ENCODE data around the gene GALNT1. TPM values are rescaled to one million over a fixed set of nuclear protein-coding genes. Genes with fewer than 3 reads are reported as not detected.

Gene GALNT1
- total and polyA plus RNA-seq, 7 donors = 23.7 to 70.3 (median 52.3) TPM

DNA sequence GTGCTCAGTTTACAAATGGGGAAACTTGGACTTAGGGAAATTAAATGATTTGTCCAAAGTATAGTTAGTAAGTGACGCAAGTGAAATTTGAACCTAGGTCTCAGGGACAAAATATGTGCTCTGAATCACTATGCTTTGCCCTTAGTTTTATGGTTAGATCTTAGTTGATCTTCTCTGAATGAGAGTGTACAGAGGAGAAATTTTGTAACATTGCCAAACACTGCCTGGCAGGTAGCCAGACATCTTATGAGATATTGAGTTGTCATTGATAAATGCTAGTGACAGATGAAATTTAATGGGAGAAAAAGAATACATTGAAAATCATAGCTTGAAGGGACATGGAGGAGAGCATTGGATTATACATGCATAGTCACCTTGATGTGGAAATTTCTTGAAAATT, 91.4 kb downstream of the GALNT1 start:
- Histone ChIP-seq H3K4me1 (no peaks in the 10 kb centered on the region), H3K9me3 (no peaks in the 10 kb centered on the region), H3K27ac (no peak overlapping the region), H3K36me3 (ENCODE audit: insufficient read depth in 1 of 2, low read depth in 1 of 2) (peaks cover 0 to 25% of the 10 kb centered on the region in 2 donors), H3K4me3 (no peak overlapping the region), H3K27me3 (ENCODE audit: insufficient read depth in 3 of 3, low read length in 2 of 3) (no peaks in the 10 kb centered on the region)
- DNase-seq = no peak
- intact Hi-C loops (cut with DNase I) = no loop called here
- ATAC-seq = no peak
- WGBS, 3 donors = 92 to 100% (median 95%) methylated on average over 1 of the region's 1 CpG
- TF ChIP-seq, protein P1, sequence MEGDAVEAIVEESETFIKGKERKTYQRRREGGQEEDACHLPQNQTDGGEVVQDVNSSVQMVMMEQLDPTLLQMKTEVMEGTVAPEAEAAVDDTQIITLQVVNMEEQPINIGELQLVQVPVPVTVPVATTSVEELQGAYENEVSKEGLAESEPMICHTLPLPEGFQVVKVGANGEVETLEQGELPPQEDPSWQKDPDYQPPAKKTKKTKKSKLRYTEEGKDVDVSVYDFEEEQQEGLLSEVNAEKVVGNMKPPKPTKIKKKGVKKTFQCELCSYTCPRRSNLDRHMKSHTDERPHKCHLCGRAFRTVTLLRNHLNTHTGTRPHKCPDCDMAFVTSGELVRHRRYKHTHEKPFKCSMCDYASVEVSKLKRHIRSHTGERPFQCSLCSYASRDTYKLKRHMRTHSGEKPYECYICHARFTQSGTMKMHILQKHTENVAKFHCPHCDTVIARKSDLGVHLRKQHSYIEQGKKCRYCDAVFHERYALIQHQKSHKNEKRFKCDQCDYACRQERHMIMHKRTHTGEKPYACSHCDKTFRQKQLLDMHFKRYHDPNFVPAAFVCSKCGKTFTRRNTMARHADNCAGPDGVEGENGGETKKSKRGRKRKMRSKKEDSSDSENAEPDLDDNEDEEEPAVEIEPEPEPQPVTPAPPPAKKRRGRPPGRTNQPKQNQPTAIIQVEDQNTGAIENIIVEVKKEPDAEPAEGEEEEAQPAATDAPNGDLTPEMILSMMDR (IDR thresholded peaks at IDR 0.05) = no peak

DNA sequence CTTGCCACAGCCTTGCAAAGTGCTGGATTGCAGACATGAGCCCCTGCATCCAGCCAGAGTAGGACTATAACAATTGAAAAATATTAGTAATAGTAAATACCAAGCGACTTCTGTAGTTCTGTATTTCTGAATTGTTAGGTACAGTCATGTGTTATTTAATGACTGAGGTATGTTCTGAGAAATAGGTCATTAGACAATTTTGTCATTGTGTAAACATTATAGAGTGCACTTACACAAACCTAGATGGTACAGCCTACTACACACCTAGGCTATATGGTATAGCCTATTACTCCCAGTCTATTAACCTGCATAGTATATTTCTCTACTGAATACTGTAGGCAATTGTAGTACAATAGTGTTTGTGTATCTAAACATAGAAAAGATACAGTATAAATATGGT, 92.1 kb downstream of the GALNT1 start:
- Histone ChIP-seq H3K36me3 (ENCODE audit: insufficient read depth in 1 of 2, low read depth in 1 of 2) (peaks cover 0 to 28% of the 10 kb centered on the region in 2 donors), H3K9me3 (no peaks in the 10 kb centered on the region), H3K27me3 (ENCODE audit: insufficient read depth in 3 of 3, low read length in 2 of 3) (no peaks in the 10 kb centered on the region), H3K27ac (no peak overlapping the region), H3K4me3 (no peak overlapping the region), H3K4me1 (no peaks in the 10 kb centered on the region)
- WGBS, 3 donors = 97 to 100% (median 97%) methylated on average over 1 of the region's 1 CpG
- no peak for ATAC-seq
- TF ChIP-seq, protein P1 (IDR thresholded peaks at IDR 0.05) = no peak
- DNase-seq = no peak
- intact Hi-C loops (cut with DNase I) = no loop called here

DNA sequence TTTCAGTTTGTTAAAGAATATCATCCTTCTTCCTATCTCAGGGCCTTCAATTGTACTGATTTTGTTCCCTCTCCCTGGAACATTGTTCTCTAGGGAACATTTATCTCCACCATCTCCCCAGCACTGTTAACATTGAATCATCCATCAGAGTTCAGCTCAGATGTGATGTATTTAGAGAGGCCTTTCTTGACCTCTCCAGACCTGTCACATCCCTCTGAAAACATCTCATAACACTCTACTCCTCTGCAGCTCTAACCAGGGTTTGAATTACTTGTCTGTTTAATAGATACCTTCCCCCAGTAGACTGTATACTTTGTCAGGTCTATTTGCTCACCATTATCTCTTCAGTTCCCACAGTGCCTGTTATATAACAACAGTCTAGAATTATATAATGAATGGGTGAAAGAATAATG, 98.6 kb downstream of the GALNT1 start:
- no peak overlapping the region for H3K4me3 ChIP-seq
- no peaks in the 10 kb centered on the region for H3K27me3 ChIP-seq (ENCODE audit: insufficient read depth in 3 of 3, low read length in 2 of 3)
- ATAC-seq = no peak
- peaks cover 0 to 63% of the 10 kb centered on the region in 2 donors for H3K36me3 ChIP-seq (ENCODE audit: insufficient read depth in 1 of 2, low read depth in 1 of 2)
- H3K27ac ChIP-seq = no peak overlapping the region
- TF ChIP-seq, protein P1 (IDR thresholded peaks at IDR 0.05) = no peak
- intact Hi-C loops (cut with DNase I) = no loop called here
- H3K9me3 ChIP-seq = no peaks in the 10 kb centered on the region
- no peaks in the 10 kb centered on the region for H3K4me1 ChIP-seq
- DNase-seq = no peak

DNA sequence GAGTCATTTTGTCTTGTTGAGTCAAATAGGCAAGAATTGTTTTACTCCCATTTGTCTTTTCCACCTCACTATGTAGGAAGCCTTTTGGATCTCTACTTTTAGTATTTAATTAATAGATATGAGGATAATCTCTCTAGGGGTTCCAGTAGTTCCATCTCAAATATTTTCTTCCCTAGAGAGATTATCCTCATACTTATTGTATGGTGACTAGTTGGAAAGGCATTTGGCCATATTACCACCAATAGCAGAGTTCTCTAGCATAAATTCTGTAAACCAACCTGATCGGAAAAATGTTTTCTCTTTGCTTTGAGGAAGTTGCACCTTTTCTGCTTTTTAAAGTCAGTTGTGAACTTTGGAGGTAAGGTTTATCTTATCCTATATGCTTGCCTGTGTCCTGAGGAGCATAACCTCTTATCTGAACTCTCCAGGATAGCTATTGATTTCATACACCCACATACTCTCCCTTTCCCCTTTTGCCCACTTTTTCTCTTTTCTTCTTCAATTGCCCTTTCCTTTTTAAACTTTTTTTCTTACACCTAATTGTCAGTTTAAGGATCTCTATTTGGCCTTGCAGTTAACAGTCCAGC, 100.8 kb downstream of the GALNT1 start:
- no peaks in the 10 kb centered on the region for H3K9me3 ChIP-seq
- H3K27ac ChIP-seq = no peak overlapping the region
- TF ChIP-seq, protein P1 (IDR thresholded peaks at IDR 0.05) = no peak
- no peaks in the 10 kb centered on the region for H3K4me1 ChIP-seq
- H3K36me3 ChIP-seq (ENCODE audit: insufficient read depth in 1 of 2, low read depth in 1 of 2) = peaks cover 0 to 72% of the 10 kb centered on the region in 2 donors
- DNase-seq (no peak), ATAC-seq (no peak)
- WGBS, 3 donors = 96 to 100% (median 97%) methylated on average over 1 of the region's 1 CpG
- no peaks in the 10 kb centered on the region for H3K27me3 ChIP-seq (ENCODE audit: insufficient read depth in 3 of 3, low read length in 2 of 3)
- H3K4me3 ChIP-seq = no peak overlapping the region
- intact Hi-C loops (cut with DNase I) = no loop called here

DNA sequence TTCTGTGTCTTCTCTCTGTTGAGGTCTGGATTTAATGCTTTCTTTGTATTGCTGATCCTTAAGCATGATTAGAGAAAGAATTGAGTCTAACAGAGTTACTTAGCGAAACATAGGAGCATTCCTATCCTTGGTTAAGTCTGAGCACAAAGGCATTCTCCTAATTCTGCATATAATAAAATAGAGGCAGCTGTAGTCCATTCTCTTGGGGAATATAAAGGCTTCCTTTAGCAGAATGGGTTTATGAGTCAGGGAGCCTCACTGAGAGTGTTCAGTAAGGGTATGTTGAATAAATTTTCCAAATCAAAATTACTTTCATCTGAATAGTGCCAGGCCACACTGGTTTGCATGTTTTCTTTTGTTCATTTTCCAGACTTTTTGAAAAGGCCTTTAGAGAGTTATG, 101.5 kb downstream of the GALNT1 start:
- WGBS, 3 donors = 88 to 95% (median 94%) methylated on average over 1 of the region's 1 CpG
- peaks cover 0 to 72% of the 10 kb centered on the region in 2 donors for H3K36me3 ChIP-seq (ENCODE audit: insufficient read depth in 1 of 2, low read depth in 1 of 2)
- no peak overlapping the region for H3K27ac ChIP-seq
- DNase-seq (no peak), ATAC-seq (no peak)
- intact Hi-C loops (cut with DNase I) = no loop called here
- H3K9me3 ChIP-seq = no peaks in the 10 kb centered on the region
- no peak overlapping the region for H3K4me3 ChIP-seq
- no peaks in the 10 kb centered on the region for H3K4me1 ChIP-seq
- no peaks in the 10 kb centered on the region for H3K27me3 ChIP-seq (ENCODE audit: insufficient read depth in 3 of 3, low read length in 2 of 3)
- TF ChIP-seq, protein P1 (IDR thresholded peaks at IDR 0.05) = no peak

Measured in psoas muscle (tissue), 8 donors.